ENCODE data around the gene AOC1.

Gene AOC1

GRCh38 chr7:150835019-150835418 is 17.3 kb upstream of the AOC1 start:
- in situ Hi-C loops (cut with MboI; ENCODE audit: low sequenced_read_pairs) = no loop called here

GRCh38 chr7:150835702-150836280 is 16.5 kb upstream of the AOC1 start:
- in situ Hi-C loops (cut with MboI; ENCODE audit: low sequenced_read_pairs) = no loop called here

DNA sequence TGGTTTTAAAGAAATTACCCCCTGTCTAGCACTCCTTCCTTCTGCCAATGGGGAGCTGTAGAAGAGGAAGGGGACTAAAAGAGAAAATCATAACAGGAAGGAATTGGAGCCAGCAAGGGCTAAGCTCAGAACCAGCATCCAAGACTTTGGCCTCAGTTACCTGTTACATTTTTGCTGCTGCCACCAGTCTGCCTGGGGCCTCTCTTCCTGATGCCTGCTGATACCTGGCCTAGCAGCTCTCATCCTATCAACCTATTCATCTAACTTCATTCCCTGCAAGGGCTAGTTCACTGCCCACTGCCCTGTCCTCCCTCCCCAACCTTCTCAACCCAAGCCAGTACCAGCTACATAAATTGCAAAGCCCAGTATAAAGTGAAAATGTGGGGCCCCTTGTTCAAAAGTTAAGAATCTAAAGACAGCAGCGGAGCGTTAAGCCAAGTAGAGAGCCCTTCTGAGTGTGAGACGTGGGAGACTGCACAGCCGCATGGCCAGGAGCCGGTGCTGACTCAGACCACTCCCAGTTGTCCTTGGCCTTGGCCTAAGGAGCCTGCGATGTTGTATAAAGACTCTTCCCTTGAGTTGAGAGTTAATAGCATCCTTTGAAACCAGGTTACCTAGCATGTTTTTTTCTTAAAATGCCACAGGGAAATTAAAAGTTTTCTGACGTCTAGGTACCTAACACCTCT is 13.2 kb upstream of the AOC1 start:
- in situ Hi-C loops (cut with MboI; ENCODE audit: low sequenced_read_pairs) = no loop called here

DNA sequence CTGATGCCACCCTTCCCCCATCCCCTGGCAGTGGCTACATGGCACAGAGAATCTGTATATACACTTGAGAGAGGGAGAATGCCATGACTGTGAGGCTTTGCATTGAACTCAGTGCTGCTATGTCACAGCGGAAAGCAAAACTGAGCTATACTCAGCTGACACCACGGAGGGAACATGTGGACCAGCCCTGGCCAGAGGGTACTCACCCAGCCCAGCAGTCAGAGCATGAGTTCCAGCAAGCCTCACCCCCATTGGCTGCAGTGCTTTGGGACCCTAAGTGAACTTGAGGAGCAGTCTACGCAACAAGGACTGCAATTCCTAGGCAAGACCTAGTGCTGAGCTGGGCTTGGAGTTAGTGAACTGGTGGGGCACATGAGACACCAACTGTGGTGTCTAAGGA is 10.3 kb upstream of the AOC1 start:
- in situ Hi-C loops (cut with MboI; ENCODE audit: low sequenced_read_pairs) = no loop called here

DNA sequence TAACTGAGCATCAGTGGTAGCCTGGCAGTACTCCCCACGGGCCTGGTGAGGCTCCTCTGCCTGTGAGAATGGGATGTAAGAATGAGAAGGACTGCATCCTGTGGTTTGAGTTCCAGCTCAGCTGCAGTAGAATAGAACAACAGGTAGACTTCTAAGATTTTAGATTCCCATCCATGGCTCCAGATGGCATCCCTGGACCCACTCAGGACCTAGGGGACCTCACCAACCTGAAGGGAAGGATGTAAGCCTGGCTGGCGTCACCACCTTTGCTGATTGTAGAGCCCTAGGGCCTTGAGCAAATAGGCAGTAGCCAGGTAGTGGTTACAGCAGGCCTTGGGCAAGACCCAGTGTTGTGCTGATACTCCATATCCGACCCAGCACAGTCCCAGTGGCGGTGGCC is 9.6 kb upstream of the AOC1 start:
- in situ Hi-C loops (cut with MboI; ENCODE audit: low sequenced_read_pairs) = no loop called here

GRCh38 chr7:150845421-150845861 is 6.9 kb upstream of the AOC1 start:
- in situ Hi-C loops (cut with MboI; ENCODE audit: low sequenced_read_pairs) = no loop called here

GRCh38 chr7:150846291-150847115 is 5.8 kb upstream of the AOC1 start:
- in situ Hi-C loops (cut with MboI; ENCODE audit: low sequenced_read_pairs) = no loop called here

DNA sequence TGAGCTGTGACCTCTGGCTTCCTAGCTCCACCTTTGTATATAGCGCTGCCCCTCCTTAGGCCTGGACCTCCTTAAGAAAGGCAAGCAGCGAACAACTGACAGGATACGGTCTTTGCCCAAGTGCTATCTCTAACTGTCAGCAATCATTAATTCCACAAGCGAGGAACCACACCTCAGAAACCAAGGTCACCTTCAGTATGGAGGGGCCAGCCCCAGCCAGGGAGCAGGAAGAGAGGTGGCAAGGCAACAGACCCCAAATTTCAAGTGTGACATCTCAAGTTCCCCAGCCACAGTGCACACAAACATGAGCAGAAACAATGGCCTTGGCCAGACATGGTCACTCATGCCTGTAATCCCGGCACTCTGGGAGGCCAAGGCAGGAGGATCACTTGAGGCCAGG is 4.8 kb upstream of the AOC1 start:
- in situ Hi-C loops (cut with MboI; ENCODE audit: low sequenced_read_pairs) = no loop called here

DNA sequence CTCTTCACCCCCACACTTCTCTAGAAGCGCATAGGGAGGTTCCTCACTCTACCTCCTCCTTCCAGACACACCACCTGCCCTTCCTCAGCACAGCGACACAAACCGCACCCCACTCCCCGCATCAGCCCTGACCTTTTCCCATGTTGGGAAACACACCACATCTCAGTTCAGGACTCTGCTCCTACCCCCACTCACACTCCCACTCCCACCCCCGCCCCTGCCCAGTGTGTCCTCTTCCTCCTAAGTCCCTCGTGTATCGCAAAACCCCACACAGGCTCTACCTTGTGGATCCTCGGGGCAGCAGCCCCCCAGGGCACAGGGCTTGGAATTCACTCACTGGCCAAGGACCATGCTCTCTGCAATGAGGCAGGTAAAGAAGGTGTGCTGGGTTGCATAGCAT is 4.2 kb upstream of the AOC1 start:
- in situ Hi-C loops (cut with MboI; ENCODE audit: low sequenced_read_pairs) = no loop called here

GRCh38 chr7:150848561-150849115 is 3.7 kb upstream of the AOC1 start:
- in situ Hi-C loops (cut with MboI; ENCODE audit: low sequenced_read_pairs) = no loop called here

DNA sequence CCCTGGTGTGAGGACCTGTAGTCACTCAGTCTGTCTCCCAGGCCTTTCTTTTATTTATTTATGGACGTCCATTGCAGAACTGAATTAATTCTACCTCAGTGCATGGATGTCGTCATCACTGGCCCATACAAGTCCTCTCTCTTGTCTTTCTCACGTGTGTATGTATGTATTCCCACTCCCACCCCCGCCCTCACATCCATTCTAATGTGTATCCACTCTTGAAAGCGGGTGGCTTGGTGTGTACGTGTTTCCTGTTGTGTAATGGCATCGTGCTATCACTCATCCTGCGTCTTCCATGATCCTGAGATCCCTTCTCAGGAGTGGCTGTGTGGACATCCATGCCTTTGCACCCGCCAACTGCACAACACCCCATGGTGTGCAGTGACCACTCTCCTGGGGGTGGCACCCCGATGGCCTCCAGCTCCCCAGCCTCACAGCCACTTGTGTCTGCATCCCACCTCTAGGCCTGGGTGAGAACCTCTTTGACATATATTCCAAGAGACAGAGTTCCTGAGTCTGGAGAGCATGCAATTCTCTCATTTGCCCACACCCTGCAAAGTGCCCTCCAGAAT is 3.0 kb upstream of the AOC1 start:
- in situ Hi-C loops (cut with MboI; ENCODE audit: low sequenced_read_pairs) = no loop called here

DNA sequence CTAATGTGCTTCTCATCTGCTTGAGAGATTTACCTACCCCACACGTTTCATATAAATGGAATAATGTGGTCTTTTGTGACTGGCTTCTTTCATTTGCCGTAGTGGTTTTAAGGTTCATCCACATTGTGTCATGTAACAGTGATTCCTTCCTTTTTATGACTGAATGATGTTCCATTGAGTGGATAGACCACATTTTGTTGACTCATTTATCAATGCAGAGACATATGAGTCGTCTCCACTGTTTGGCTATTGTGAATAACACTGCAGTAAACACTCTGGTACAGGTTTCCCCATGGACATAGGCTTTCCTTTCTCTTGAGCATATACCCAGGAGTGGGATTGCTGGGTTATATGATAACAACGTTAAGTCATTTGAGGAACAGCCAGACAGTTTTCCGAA is 2.0 kb upstream of the AOC1 start:
- in situ Hi-C loops (cut with MboI; ENCODE audit: low sequenced_read_pairs) = no loop called here

GRCh38 chr7:150851492-150852370 is 586 bp upstream of the AOC1 start:
- in situ Hi-C loops (cut with MboI; ENCODE audit: low sequenced_read_pairs) = no loop called here

DNA sequence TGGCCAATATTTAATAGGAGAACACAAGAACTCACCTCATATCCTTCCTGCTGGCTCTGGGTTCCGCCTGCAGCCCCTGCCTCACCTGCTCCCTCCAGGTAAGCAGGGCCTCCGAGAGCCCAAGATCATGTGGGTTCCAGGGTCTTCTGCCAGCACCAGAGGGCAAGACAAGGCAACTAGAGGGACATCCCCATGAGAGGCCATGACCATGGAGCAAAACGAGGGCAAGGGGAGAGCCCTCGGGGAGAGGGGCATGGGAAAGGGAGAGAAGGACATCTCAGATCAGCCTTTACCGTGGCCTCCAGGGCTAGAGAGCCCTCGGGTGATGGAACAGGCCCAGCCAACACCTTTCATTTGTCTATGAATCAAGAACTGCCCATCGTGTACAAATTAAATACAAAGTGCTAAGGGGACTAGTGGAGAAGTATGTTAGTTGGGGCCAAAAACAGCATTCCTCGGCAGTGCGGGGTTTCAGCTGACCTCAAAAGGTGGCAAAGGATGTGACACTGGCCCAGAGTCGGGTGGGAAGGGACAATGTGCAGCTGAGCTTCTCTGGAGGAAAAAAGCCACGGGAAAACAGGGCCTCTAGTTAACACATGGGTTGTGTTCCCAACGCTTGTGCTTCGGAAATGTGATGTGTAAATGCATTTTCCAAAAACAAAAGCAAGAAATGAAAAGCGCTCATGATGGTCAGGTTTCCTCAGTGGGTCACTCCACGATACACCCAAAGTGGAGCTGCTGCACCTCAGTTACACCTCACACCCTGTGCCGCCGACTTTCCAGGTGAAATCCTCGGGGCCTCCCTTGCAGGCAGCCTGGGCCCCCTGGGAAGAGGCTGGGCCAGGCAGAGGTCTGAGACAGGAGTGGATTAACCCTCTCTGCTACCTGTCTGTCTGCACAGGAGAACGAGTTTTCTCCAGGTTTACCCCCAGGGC is 2.0 kb downstream of the AOC1 start:
- in situ Hi-C loops (cut with MboI; ENCODE audit: low sequenced_read_pairs) = no loop called here

- in situ Hi-C loops (cut with MboI; ENCODE audit: low sequenced_read_pairs) = no loop called here
Measured at GRCh38 chr7:150855046-150855445, 2.7 kb downstream of the AOC1 start.

- in situ Hi-C loops (cut with MboI; ENCODE audit: low sequenced_read_pairs) = no loop called here
Measured at GRCh38 chr7:150855476-150856302, 3.4 kb downstream of the AOC1 start.

- in situ Hi-C loops (cut with MboI; ENCODE audit: low sequenced_read_pairs) = no loop called here
Measured at GRCh38 chr7:150856303-150857275, 4.3 kb downstream of the AOC1 start.
